DMS153 (cell line): ENCODE results near the gene NABP1.

Experiments
- DNase-seq: peaks from one replicate; lab custom pipeline; 2025; lab: John Stamatoyannopoulos, UW

The NABP1 gene

GRCh38 chr2:191680639-191681038 is 2.7 kb downstream of the NABP1 start:
- no peak for DNase-seq

GRCh38 chr2:191682126-191682525 is 4.2 kb downstream of the NABP1 start:
- no peak for DNase-seq

- DNase-seq, result no peak
Measured at GRCh38 chr2:191686066-191686465, 8.1 kb downstream of the NABP1 start.

GRCh38 chr2:191686729-191687128 is 8.8 kb downstream of the NABP1 start:
- DNase-seq, result no peak

- no peak for DNase-seq
Measured at GRCh38 chr2:191687867-191688266, 9.9 kb downstream of the NABP1 start.

GRCh38 chr2:191688934-191689695 is 11.2 kb downstream of the NABP1 start:
- DNase-seq, result no peak

- DNase-seq, result no peak
Measured at GRCh38 chr2:191690327-191690726, 12.4 kb downstream of the NABP1 start.

GRCh38 chr2:191691016-191691735 is 13.2 kb downstream of the NABP1 start:
- peak; percentile 50 for DNase-seq

- DNase-seq, result no peak
Measured at GRCh38 chr2:191691898-191692297, 14.0 kb downstream of the NABP1 start.

GRCh38 chr2:191692502-191693115 is 14.7 kb downstream of the NABP1 start:
- no peak for DNase-seq

GRCh38 chr2:191693166-191693565 is 15.2 kb downstream of the NABP1 start:
- DNase-seq, result no peak

- no peak for DNase-seq
Measured at GRCh38 chr2:191693778-191694177, 15.8 kb downstream of the NABP1 start.

GRCh38 chr2:191696001-191696400 is 18.1 kb downstream of the NABP1 start:
- no peak for DNase-seq

- no peak for DNase-seq
Measured at GRCh38 chr2:191696966-191697365, 19.0 kb downstream of the NABP1 start.

- DNase-seq, result no peak
Measured at GRCh38 chr2:191697870-191698269, 19.9 kb downstream of the NABP1 start.

GRCh38 chr2:191699341-191699945 is 21.5 kb downstream of the NABP1 start:
- no peak for DNase-seq

- no peak for DNase-seq
Measured at GRCh38 chr2:191701029-191701428, 23.1 kb downstream of the NABP1 start.

GRCh38 chr2:191701696-191702095 is 23.8 kb downstream of the NABP1 start:
- no peak for DNase-seq

GRCh38 chr2:191703079-191703725 is 25.3 kb downstream of the NABP1 start:
- DNase-seq, result no peak

GRCh38 chr2:191705084-191705483 is 27.1 kb downstream of the NABP1 start:
- no peak for DNase-seq

GRCh38 chr2:191705701-191706100 is 27.8 kb downstream of the NABP1 start:
- DNase-seq, result no peak

- no peak for DNase-seq
Measured at GRCh38 chr2:191706791-191707190, 28.9 kb downstream of the NABP1 start.
